Fibroblast of the aortic adventitia (primary cell): ENCODE results near the gene FAM171A1. TPM values are rescaled to one million over a fixed set of nuclear protein-coding genes. Genes with fewer than 3 reads are reported as not detected.
"Not testable (repeated sequence)": the region's sequence is repeated elsewhere in the genome, so short reads cannot be mapped to it uniquely, and the experiment has no call there.

Experiments used
- DNase-seq: peaks from one replicate; pipeline ENCODE4 v3.0.0-alpha.2; 2010; ENCODE audit warnings: low read depth
- H3K4me3 ChIP-seq: 2 replicates; pipeline ENCODE4 v1.5.1; 2011; ENCODE audit warnings: low read depth, mild to moderate bottlenecking, control low read depth, low read length, moderate library complexity
- CTCF ChIP-seq: IDR thresholded peaks from 2 replicates; pipeline ENCODE4 v1.5.1; 2011; ENCODE audit warnings: mild to moderate bottlenecking, low read length, control low read depth, inconsistent platforms; ENCODE audit not compliant: insufficient read depth
- total RNA-seq: library from RNA; depleted of rRNA; stranded (reverse); fragments of >200 nt; gene quantifications from 2 replicates; pipeline ENCODE4 v1.2.3, GENCODE V29; 2012; ENCODE audit warnings: low replicate concordance

The FAM171A1 gene
- total RNA-seq, 1 donor: 43.6 TPM

DNA sequence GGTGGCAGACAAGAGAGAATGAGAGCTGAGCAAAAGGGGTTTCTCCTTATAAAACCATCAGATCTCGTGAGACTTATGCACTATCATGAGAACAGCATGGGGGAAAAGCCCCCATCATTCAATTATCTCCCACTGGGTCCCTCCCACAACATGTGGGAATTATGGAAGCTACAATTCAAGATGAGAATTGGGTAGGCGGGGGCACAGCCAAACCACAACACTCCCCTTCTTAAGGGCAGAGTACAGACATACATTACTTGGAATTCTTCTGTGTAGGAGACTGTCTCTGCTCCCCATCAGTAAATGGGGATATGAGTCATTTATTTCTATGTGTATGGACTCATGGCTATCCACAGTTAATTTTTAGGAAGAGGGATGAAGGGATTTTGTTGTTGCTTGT is 31.2 kb downstream of the FAM171A1 start:
- no peak overlapping the region for H3K4me3 ChIP-seq
- no peak for DNase-seq
- TF ChIP-seq CTCF: no peak

DNA sequence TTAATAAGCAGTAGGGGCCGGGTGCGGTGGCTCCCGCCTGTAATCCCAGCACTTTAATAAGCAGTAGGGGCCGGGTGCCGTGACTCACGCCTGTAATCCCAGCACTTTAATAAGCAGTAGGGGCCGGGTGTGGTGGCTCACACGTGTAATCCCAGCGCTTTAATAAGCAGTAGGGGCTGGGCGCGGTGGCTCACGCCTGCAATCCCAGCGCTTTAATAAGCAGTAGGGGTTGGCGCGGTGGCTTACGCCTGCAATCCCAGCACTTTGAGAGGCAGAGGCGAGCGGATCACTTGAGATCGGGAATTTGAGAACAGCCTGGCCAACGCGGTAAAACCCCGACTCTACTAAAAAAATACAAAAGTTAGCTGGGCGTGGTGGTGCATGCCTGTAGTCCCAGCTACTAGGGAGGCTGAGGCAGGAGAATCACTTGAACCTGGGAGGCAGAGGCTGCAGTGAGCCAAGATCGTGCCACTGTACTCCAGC is 33.6 kb downstream of the FAM171A1 start:
- not testable (repeated sequence) for DNase-seq, H3K4me3 ChIP-seq

GRCh38 chr10:15336211-15336610 is 34.9 kb downstream of the FAM171A1 start:
- H3K4me3 ChIP-seq: no peak overlapping the region
- no peak for TF ChIP-seq CTCF
- no peak for DNase-seq

GRCh38 chr10:15335508-15335907 is 35.6 kb downstream of the FAM171A1 start:
- DNase-seq: peak; percentile 71
- no peak overlapping the region for H3K4me3 ChIP-seq
- TF ChIP-seq CTCF: no peak

- no peak for TF ChIP-seq CTCF
- no peak for DNase-seq
- no peak overlapping the region for H3K4me3 ChIP-seq
These were observed 36.3 kb downstream of the FAM171A1 start for GRCh38 chr10:15334650-15335323.

DNA sequence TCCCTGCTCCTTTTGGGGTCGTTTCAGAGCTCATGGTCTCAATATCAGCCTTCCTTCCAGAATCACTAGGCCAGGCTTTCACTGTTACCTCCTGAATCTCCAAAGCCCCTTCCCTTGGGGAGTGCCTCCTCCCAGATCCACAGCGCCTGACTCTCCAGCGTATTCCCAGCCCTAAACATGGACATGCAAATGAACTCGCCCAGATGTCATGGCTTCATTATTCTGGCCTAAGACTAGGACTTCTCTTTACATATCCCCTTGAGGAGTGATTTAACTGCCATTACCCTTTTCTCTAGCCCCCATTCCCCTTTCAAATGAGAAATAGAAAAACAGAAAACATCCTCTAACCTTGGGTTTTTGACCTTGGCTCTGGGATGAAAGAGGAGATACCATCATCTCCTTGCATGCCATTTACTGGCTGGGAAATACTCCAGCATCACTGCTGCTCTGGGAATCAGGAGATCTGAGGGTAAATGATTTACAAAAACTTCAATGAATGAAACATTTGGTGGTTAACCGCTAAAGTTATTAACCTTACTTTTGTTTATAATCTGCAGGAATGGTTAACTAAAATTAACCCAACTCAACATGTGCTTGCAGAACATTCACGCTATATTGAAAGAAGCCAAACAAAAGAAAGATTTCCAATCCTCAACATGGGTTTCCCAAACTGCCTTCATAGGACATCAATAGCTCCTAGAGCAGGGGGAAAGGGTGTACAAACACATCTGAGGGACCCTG is 37.0 kb downstream of the FAM171A1 start:
- TF ChIP-seq CTCF: no peak
- H3K4me3 ChIP-seq: no peak overlapping the region
- no peak for DNase-seq

DNA sequence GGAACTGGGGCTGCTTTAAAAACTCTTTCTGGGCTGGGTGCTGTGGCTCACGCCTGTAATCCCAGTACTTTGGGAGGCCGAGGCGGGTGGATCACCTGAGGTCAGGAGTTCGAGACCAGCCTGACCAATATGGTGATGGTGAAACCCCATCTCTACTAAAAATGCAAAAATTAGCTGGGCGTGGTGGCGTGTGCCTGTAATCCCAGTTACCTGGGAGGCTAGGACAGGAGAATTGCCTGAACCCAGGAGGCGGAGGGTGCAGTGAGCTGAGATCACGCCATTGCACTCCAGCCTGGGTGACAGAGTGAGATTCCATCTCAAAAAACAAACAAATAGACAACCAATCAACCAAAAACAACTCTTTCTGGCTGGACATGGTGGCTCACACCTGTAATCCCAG is 37.9 kb downstream of the FAM171A1 start:
- not testable (repeated sequence) for H3K4me3 ChIP-seq, DNase-seq

DNA sequence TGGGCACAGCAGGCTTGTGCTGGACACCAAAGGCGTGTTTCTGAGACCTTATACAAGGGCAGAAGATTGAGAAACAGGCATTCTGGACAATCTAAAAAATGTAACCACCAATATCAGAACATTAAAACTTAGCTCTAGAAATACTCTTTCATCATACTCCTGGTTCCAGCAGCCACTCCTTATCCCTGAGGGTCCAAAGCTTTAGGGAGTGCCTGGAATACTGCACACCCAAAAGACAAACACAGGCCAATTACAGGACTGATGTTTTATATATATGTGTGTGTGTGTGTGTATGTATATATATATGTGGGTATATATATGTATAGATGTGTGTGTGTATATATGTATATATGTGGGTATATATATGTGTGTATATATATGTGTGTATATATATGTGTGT is 39.6 kb downstream of the FAM171A1 start:
- no peak for DNase-seq
- no peak for TF ChIP-seq CTCF
- H3K4me3 ChIP-seq: no peak overlapping the region
